ENCODE data around the gene MUC4. TPM values are rescaled to one million over a fixed set of nuclear protein-coding genes. Genes with fewer than 3 reads are reported as not detected.

Gene MUC4
- total and polyA plus RNA-seq, 9 of the 15 experiments (the other 6 are each of a cell fraction or from before 2014, with no cell fraction given): under 0.01 to 0.21 (median 0.10) TPM; not detected in 4

DNA sequence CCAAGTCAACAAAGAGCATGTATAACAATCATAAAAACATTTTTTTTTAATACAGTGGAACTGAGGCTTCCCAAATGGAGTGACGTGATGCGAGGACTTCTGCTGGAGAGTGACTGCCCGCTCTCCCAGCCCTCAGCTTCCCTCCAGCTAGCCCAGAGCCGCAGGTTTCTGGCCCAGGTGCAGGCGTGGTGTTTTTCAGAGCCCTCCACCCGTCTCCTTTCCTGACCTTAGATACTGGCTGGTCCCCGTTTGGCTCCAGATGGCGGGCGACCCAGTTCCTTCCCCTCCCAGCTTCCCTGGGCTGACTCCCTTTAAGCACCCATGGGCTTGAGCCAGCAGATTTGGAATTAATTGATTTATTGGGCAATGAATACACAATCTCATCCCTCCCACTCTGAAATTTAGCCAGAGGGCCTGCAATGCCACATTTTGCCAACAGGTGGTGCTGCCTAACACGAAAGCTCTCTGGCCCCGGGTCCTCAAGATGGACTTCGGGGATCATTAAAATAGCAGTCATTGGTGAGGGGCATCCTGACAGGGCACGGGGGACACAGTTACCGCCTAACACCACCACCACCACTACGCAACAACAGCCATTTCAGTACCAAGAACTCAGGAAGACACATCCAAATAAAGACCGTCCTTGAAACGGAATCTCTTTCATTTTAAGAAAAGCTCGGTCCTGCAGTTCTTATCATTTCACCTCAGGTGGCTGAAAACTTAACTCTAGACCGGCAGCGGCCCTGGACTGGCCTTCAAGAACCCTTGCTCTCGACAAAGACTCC, 47.5 kb upstream of the MUC4 start (continued):
- TF ChIP-seq XRCC5 (IDR thresholded peaks at IDR 0.05; ENCODE audit: low read depth, low read length) (peak; percentile 86), HDAC2 (IDR thresholded peaks at IDR 0.05) (0 out of 2 replicates have a peak, but pooled peaks have one; percentile 43), SREBF1 (IDR thresholded peaks at IDR 0.05; ENCODE audit: borderline replicate concordance, low read depth, low read length) (no peak), POLR2AphosphoS2 (IDR thresholded peaks at IDR 0.05; ENCODE audit: low read length) (no peak), MEF2A (IDR thresholded peaks at IDR 0.05; ENCODE audit: control insufficient read depth, low read depth, low read length) (no peak), KLF16 (IDR thresholded peaks at IDR 0.05) (peak; percentile 45; the same call in 1 of the 2 replicates), PRMT5 (CRISPR knock-in tag; IDR thresholded peaks at IDR 0.05) (no peak), TEAD4 (IDR thresholded peaks at IDR 0.05; ENCODE audit: low read length) (peak; percentile 49), TEAD4 (CRISPR knock-in tag; IDR thresholded peaks at IDR 0.05; ENCODE audit: borderline replicate concordance) (no peak), TCF3 (CRISPR knock-in tag; IDR thresholded peaks at IDR 0.05) (peak; percentile 48; the same call in 1 of the 2 replicates), ZSCAN29 (IDR thresholded peaks at IDR 0.05) (no peak), CXXC5 (CRISPR knock-in tag; IDR thresholded peaks at IDR 0.05) (no peak), CBX3 (IDR thresholded peaks at IDR 0.05; ENCODE audit: borderline replicate concordance in 1 of 2, low read length in 2 of 2) (peak in 1 of 2 experiments; percentile 54; a peak in 1 of 3 replicates)
- TF ChIP-seq, protein P1, sequence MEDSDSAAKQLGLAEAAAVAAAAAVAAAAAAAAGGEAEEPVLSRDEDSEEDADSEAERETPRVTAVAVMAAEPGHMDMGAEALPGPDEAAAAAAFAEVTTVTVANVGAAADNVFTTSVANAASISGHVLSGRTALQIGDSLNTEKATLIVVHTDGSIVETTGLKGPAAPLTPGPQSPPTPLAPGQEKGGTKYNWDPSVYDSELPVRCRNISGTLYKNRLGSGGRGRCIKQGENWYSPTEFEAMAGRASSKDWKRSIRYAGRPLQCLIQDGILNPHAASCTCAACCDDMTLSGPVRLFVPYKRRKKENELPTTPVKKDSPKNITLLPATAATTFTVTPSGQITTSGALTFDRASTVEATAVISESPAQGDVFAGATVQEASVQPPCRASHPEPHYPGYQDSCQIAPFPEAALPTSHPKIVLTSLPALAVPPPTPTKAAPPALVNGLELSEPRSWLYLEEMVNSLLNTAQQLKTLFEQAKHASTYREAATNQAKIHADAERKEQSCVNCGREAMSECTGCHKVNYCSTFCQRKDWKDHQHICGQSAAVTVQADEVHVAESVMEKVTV (CRISPR knock-in tag; IDR thresholded peaks at IDR 0.05): peak; percentile 47; the same call in 1 of the 2 replicates
- TF ChIP-seq, protein P2, sequence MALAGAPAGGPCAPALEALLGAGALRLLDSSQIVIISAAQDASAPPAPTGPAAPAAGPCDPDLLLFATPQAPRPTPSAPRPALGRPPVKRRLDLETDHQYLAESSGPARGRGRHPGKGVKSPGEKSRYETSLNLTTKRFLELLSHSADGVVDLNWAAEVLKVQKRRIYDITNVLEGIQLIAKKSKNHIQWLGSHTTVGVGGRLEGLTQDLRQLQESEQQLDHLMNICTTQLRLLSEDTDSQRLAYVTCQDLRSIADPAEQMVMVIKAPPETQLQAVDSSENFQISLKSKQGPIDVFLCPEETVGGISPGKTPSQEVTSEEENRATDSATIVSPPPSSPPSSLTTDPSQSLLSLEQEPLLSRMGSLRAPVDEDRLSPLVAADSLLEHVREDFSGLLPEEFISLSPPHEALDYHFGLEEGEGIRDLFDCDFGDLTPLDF (CRISPR knock-in tag; IDR thresholded peaks at IDR 0.05): no peak
- TF ChIP-seq, protein P3, sequence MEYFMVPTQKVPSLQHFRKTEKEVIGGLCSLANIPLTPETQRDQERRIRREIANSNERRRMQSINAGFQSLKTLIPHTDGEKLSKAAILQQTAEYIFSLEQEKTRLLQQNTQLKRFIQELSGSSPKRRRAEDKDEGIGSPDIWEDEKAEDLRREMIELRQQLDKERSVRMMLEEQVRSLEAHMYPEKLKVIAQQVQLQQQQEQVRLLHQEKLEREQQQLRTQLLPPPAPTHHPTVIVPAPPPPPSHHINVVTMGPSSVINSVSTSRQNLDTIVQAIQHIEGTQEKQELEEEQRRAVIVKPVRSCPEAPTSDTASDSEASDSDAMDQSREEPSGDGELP (CRISPR knock-in tag; IDR thresholded peaks at IDR 0.05; ENCODE audit: borderline replicate concordance): peak; percentile 49; the same call in 1 of the 2 replicates
- TF ChIP-seq, protein P4, sequence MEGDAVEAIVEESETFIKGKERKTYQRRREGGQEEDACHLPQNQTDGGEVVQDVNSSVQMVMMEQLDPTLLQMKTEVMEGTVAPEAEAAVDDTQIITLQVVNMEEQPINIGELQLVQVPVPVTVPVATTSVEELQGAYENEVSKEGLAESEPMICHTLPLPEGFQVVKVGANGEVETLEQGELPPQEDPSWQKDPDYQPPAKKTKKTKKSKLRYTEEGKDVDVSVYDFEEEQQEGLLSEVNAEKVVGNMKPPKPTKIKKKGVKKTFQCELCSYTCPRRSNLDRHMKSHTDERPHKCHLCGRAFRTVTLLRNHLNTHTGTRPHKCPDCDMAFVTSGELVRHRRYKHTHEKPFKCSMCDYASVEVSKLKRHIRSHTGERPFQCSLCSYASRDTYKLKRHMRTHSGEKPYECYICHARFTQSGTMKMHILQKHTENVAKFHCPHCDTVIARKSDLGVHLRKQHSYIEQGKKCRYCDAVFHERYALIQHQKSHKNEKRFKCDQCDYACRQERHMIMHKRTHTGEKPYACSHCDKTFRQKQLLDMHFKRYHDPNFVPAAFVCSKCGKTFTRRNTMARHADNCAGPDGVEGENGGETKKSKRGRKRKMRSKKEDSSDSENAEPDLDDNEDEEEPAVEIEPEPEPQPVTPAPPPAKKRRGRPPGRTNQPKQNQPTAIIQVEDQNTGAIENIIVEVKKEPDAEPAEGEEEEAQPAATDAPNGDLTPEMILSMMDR (IDR thresholded peaks at IDR 0.05 in 2 of 3, conservative IDR thresholded peaks at IDR 0.05 in 1 of 3; ENCODE audit: insufficient read depth in 2 of 3, low read depth in 1 of 3, low read length in 3 of 3): peak; percentile 91 to 98 (median 96)

Data from K562 (cell line).